ENCODE measurements around the gene NCKAP5. TPM values are rescaled to one million over a fixed set of nuclear protein-coding genes. Genes with fewer than 3 reads are reported as not detected.

NCKAP5 gene
- polyA plus RNA-seq, 3 donors, result not detected

GRCh38 chr2:132692816-132693215 lies 875.4 kb downstream of the NCKAP5 start:
- Mint-ChIP-seq H3K4me3 (no peak overlapping the region), H3K27me3 (ENCODE audit: low read depth in 3 of 3) (peaks cover 2 to 7% (median 4%) of the 10 kb centered on the region in 3 donors), H3K27ac (no peak overlapping the region), H3K4me1 (no peaks in the 10 kb centered on the region), H3K9me3 (peaks cover 0 to 6% (median 2%) of the 10 kb centered on the region in 7 donors), H3K36me3 (no peaks in the 10 kb centered on the region)
- Histone ChIP-seq H3K27ac (ENCODE audit: low read depth in 1 of 2, low read length in 2 of 2) (no peak overlapping the region), H3K9ac (ENCODE audit: insufficient read depth, low read length, poor library complexity, severe bottlenecking) (no peak overlapping the region), H4K20me1 (ENCODE audit: insufficient read depth, low read length) (no peaks in the 10 kb centered on the region), H3K79me2 (ENCODE audit: insufficient read depth, low read length) (no peaks in the 10 kb centered on the region), H3K4me3 (replicated peaks in 1 of 3; ENCODE audit: low read depth in 2 of 3, low read length in 3 of 3) (no peak overlapping the region), H3K36me3 (replicated peaks in 1 of 2; ENCODE audit: control insufficient read depth in 1 of 2, insufficient read depth in 2 of 2, low read length in 2 of 2) (no peaks in the 10 kb centered on the region), H3K4me2 (replicated peaks; ENCODE audit: extremely low read depth, low read length, poor library complexity, severe bottlenecking) (no peak overlapping the region), H3K4me1 (ENCODE audit: control insufficient read depth in 1 of 2, insufficient read depth in 2 of 2, low read length in 2 of 2) (no peaks in the 10 kb centered on the region), H3K27me3 (ENCODE audit: control insufficient read depth in 2 of 2, insufficient read depth in 2 of 2, low read length in 2 of 2) (no peaks in the 10 kb centered on the region), H3K9me3 (replicated peaks in 1 of 2; ENCODE audit: control insufficient read depth in 1 of 2, insufficient read depth in 1 of 2, low read length in 2 of 2) (no peaks in the 10 kb centered on the region), H2AFZ (ENCODE audit: insufficient read depth, low read depth, low read length, poor library complexity, severe bottlenecking) (no peak overlapping the region)
- no CpG with 5 or more reads among the region's 1 CpG for WGBS (ENCODE audit: insufficient coverage)
- intact Hi-C loops (cut with micrococcal nuclease), result no loop called here
- DNase-seq, result no peak
- TF ChIP-seq CTCF (IDR thresholded peaks at IDR 0.05), result no peak

GRCh38 chr2:132691556-132691955 lies 876.7 kb downstream of the NCKAP5 start:
- H3K4me3 Mint-ChIP-seq, result no peak overlapping the region
- no peak overlapping the region for H3K27ac Mint-ChIP-seq
- H3K4me1 Mint-ChIP-seq, result no peaks in the 10 kb centered on the region
- no peak overlapping the region for H3K27ac ChIP-seq (ENCODE audit: low read depth in 1 of 2, low read length in 2 of 2)
- no peaks in the 10 kb centered on the region for H4K20me1 ChIP-seq (ENCODE audit: insufficient read depth, low read length)
- intact Hi-C loops (cut with micrococcal nuclease), result no loop called here
- no peak overlapping the region for H2AFZ ChIP-seq (ENCODE audit: insufficient read depth, low read depth, low read length, poor library complexity, severe bottlenecking)
- H3K9me3 ChIP-seq (replicated peaks in 1 of 2; ENCODE audit: control insufficient read depth in 1 of 2, insufficient read depth in 1 of 2, low read length in 2 of 2), result no peaks in the 10 kb centered on the region
- H3K36me3 Mint-ChIP-seq, result no peaks in the 10 kb centered on the region
- no peaks in the 10 kb centered on the region for H3K79me2 ChIP-seq (ENCODE audit: insufficient read depth, low read length)
- no peak for TF ChIP-seq CTCF (IDR thresholded peaks at IDR 0.05)
- H3K36me3 ChIP-seq (replicated peaks in 1 of 2; ENCODE audit: control insufficient read depth in 1 of 2, insufficient read depth in 2 of 2, low read length in 2 of 2), result no peaks in the 10 kb centered on the region
- DNase-seq, result no peak
- peaks cover 2 to 7% (median 2%) of the 10 kb centered on the region in 3 donors for H3K27me3 Mint-ChIP-seq (ENCODE audit: low read depth in 3 of 3)
- H3K4me3 ChIP-seq (replicated peaks in 1 of 3; ENCODE audit: low read depth in 2 of 3, low read length in 3 of 3), result no peak overlapping the region
- H3K27me3 ChIP-seq (ENCODE audit: control insufficient read depth in 2 of 2, insufficient read depth in 2 of 2, low read length in 2 of 2), result no peaks in the 10 kb centered on the region
- H3K9me3 Mint-ChIP-seq, result peaks cover 0 to 6% (median 2%) of the 10 kb centered on the region in 7 donors
- H3K4me1 ChIP-seq (ENCODE audit: control insufficient read depth in 1 of 2, insufficient read depth in 2 of 2, low read length in 2 of 2), result no peaks in the 10 kb centered on the region
- 92% methylated on average over 2 of the region's 4 CpGs for WGBS (ENCODE audit: insufficient coverage)
- H3K4me2 ChIP-seq (replicated peaks; ENCODE audit: extremely low read depth, low read length, poor library complexity, severe bottlenecking), result no peak overlapping the region
- H3K9ac ChIP-seq (ENCODE audit: insufficient read depth, low read length, poor library complexity, severe bottlenecking), result no peak overlapping the region
